ENCODE results near the gene R3HDM2. TPM values are rescaled to one million over a fixed set of nuclear protein-coding genes. Genes with fewer than 3 reads are reported as not detected.
A peak's percentile ranks its signal among the peaks of the same experiment; 100 is the strongest.

The R3HDM2 gene
- total RNA-seq, 1 donor from 2014 or later, result 46.5 TPM

- Mint-ChIP-seq H3K27ac (ENCODE audit: unreplicated experiment) (peak within 1 kb of the TSS; percentile 83), H3K36me3 (ENCODE audit: low read depth) (no peaks in the 10 kb centered on the region), H3K9me3 (ENCODE audit: low read depth) (no peaks in the 10 kb centered on the region), H3K27me3 (ENCODE audit: low read depth) (no peaks in the 10 kb centered on the region), H3K4me1 (ENCODE audit: low read depth) (peaks cover 74% of the 10 kb centered on the region), H3K4me3 (ENCODE audit: unreplicated experiment) (peak within 1 kb of the TSS; percentile 52)
- peak; percentile 93 for DNase-seq (ENCODE audit: low spot score)
- TF ChIP-seq CTCF (IDR thresholded peaks at IDR 0.05), result no peak
Observed at GRCh38 chr12:57454566-57455373, 23.9 kb upstream of the R3HDM2 start, which contains the start of gene INHBE. INHBE (plus strand) TSS chr12:57455307; CDS start chr12:57455537, 230 bp downstream.

- Mint-ChIP-seq H3K27ac (ENCODE audit: unreplicated experiment) (peak overlapping the region; percentile 83), H3K9me3 (ENCODE audit: low read depth) (no peaks in the 10 kb centered on the region), H3K27me3 (ENCODE audit: low read depth) (no peaks in the 10 kb centered on the region), H3K4me1 (ENCODE audit: low read depth) (peaks cover 69% of the 10 kb centered on the region), H3K4me3 (ENCODE audit: unreplicated experiment) (no peak overlapping the region), H3K36me3 (ENCODE audit: low read depth) (no peaks in the 10 kb centered on the region)
- TF ChIP-seq CTCF (IDR thresholded peaks at IDR 0.05), result no peak
- DNase-seq (ENCODE audit: low spot score), result no peak
Observed at GRCh38 chr12:57454213-57454565, 23.3 kb upstream of the R3HDM2 start.

GRCh38 chr12:57452937-57453509 lies 22.2 kb upstream of the R3HDM2 start:
- Mint-ChIP-seq H3K36me3 (ENCODE audit: low read depth) (no peaks in the 10 kb centered on the region), H3K4me3 (ENCODE audit: unreplicated experiment) (no peak overlapping the region), H3K4me1 (ENCODE audit: low read depth) (peaks cover 58% of the 10 kb centered on the region), H3K9me3 (ENCODE audit: low read depth) (no peaks in the 10 kb centered on the region), H3K27ac (ENCODE audit: unreplicated experiment) (peak overlapping the region; percentile 92), H3K27me3 (ENCODE audit: low read depth) (no peaks in the 10 kb centered on the region)
- peak; percentile 29 for DNase-seq (ENCODE audit: low spot score)
- peak; percentile 91 for TF ChIP-seq CTCF (IDR thresholded peaks at IDR 0.05)

- H3K27ac Mint-ChIP-seq (ENCODE audit: unreplicated experiment), result peak overlapping the region; percentile 92
- no peaks in the 10 kb centered on the region for H3K36me3 Mint-ChIP-seq (ENCODE audit: low read depth)
- no peak for TF ChIP-seq CTCF (IDR thresholded peaks at IDR 0.05)
- H3K27me3 Mint-ChIP-seq (ENCODE audit: low read depth), result no peaks in the 10 kb centered on the region
- peaks cover 53% of the 10 kb centered on the region for H3K4me1 Mint-ChIP-seq (ENCODE audit: low read depth)
- DNase-seq (ENCODE audit: low spot score), result no peak
- no peaks in the 10 kb centered on the region for H3K9me3 Mint-ChIP-seq (ENCODE audit: low read depth)
- H3K4me3 Mint-ChIP-seq (ENCODE audit: unreplicated experiment), result peak overlapping the region; percentile 10
Observed at GRCh38 chr12:57452181-57452936, 21.5 kb upstream of the R3HDM2 start.

- H3K4me3 Mint-ChIP-seq (ENCODE audit: unreplicated experiment), result no peak overlapping the region
- H3K4me1 Mint-ChIP-seq (ENCODE audit: low read depth), result peaks cover 44% of the 10 kb centered on the region
- no peak overlapping the region for H3K27ac Mint-ChIP-seq (ENCODE audit: unreplicated experiment)
- peak; percentile 59 for DNase-seq (ENCODE audit: low spot score)
- no peaks in the 10 kb centered on the region for H3K27me3 Mint-ChIP-seq (ENCODE audit: low read depth)
- no peak for TF ChIP-seq CTCF (IDR thresholded peaks at IDR 0.05)
- H3K9me3 Mint-ChIP-seq (ENCODE audit: low read depth), result no peaks in the 10 kb centered on the region
- no peaks in the 10 kb centered on the region for H3K36me3 Mint-ChIP-seq (ENCODE audit: low read depth)
Observed at GRCh38 chr12:57451233-57451778, 20.5 kb upstream of the R3HDM2 start.

All from chondrocyte (in vitro differentiated cells).